H7 (cell line): ENCODE measurements around the gene ARHGAP5. TPM values are rescaled to one million over a fixed set of nuclear protein-coding genes. Genes with fewer than 3 reads are reported as not detected.

Experiments used
- DNase-seq: peaks from one replicate; pipeline ENCODE4 v3.0.0; 2012
- H3K27me3 ChIP-seq: 2 replicates; pipeline ENCODE4 v1.6.0; 2011; ENCODE audit warnings: mild to moderate bottlenecking, low read length; ENCODE audit not compliant: control insufficient read depth, insufficient read depth
- H3K36me3 ChIP-seq: replicated peaks from 2 replicates; pipeline ENCODE4 v1.5.1; 2011; ENCODE audit warnings: low read length; ENCODE audit not compliant: control insufficient read depth, insufficient read depth
- H3K4me3 ChIP-seq: 2 replicates; pipeline ENCODE4 v1.5.1; 2011; ENCODE audit warnings: low read depth, mild to moderate bottlenecking, control low read depth, low read length, moderate library complexity; ENCODE audit not compliant: insufficient read depth
- total RNA-seq: library from RNA; depleted of rRNA; stranded (reverse); fragments of >200 nt; shearing (Covaris generic); gene quantifications from 2 replicates; pipeline ENCODE4 v1.2.3, GENCODE V29; 2014

ARHGAP5 gene
- total RNA-seq, 1 experiment from 2014 or later: 33.3 TPM

- H3K36me3 ChIP-seq: no peaks in the 10 kb centered on the region
- no peaks in the 10 kb centered on the region for H3K27me3 ChIP-seq
- DNase-seq: no peak
- no peak overlapping the region for H3K4me3 ChIP-seq
Measured at GRCh38 chr14:32064931-32065330, 12.2 kb upstream of the ARHGAP5 start.

GRCh38 chr14:32068708-32069107 is 8.4 kb upstream of the ARHGAP5 start:
- DNase-seq: no peak
- no peaks in the 10 kb centered on the region for H3K27me3 ChIP-seq
- H3K36me3 ChIP-seq: no peaks in the 10 kb centered on the region
- H3K4me3 ChIP-seq: no peak overlapping the region

GRCh38 chr14:32070282-32070681 is 6.8 kb upstream of the ARHGAP5 start:
- H3K4me3 ChIP-seq: no peak overlapping the region
- H3K27me3 ChIP-seq: no peaks in the 10 kb centered on the region; the same call in 1 of the 2 replicates
- no peaks in the 10 kb centered on the region for H3K36me3 ChIP-seq
- no peak for DNase-seq

GRCh38 chr14:32072676-32073075 is 4.4 kb upstream of the ARHGAP5 start:
- H3K36me3 ChIP-seq: no peaks in the 10 kb centered on the region
- no peaks in the 10 kb centered on the region; the same call in 1 of the 2 replicates for H3K27me3 ChIP-seq
- no peak for DNase-seq
- no peak overlapping the region for H3K4me3 ChIP-seq

GRCh38 chr14:32073537-32074189 is 3.4 kb upstream of the ARHGAP5 start:
- H3K4me3 ChIP-seq: no peak overlapping the region
- H3K27me3 ChIP-seq: no peaks in the 10 kb centered on the region; the same call in 1 of the 2 replicates
- DNase-seq: peak; percentile 55
- no peaks in the 10 kb centered on the region for H3K36me3 ChIP-seq

GRCh38 chr14:32074887-32075572 is 2.1 kb upstream of the ARHGAP5 start:
- H3K27me3 ChIP-seq: no peaks in the 10 kb centered on the region; the same call in 1 of the 2 replicates
- no peaks in the 10 kb centered on the region for H3K36me3 ChIP-seq
- no peak for DNase-seq
- no peak overlapping the region for H3K4me3 ChIP-seq

- DNase-seq: peak; percentile 14
- Histone ChIP-seq H3K36me3 (no peaks in the 10 kb centered on the region), H3K27me3 (no peaks in the 10 kb centered on the region; the same call in 1 of the 2 replicates), H3K4me3 (peak overlapping the region; percentile 79)
Measured at GRCh38 chr14:32075672-32076277, 1.3 kb upstream of the ARHGAP5 start.

- H3K27me3 ChIP-seq: no peaks in the 10 kb centered on the region; the same call in 1 of the 2 replicates
- H3K36me3 ChIP-seq: no peaks in the 10 kb centered on the region
- H3K4me3 ChIP-seq: peak overlapping the region; percentile 79
- DNase-seq: peak; percentile 94
Measured at GRCh38 chr14:32076278-32077080, 625 bp upstream of the ARHGAP5 start.

GRCh38 chr14:32078023-32078857 is 1.1 kb downstream of the ARHGAP5 start:
- no peaks in the 10 kb centered on the region; the same call in 1 of the 2 replicates for H3K27me3 ChIP-seq
- DNase-seq: peak; percentile 27
- no peaks in the 10 kb centered on the region for H3K36me3 ChIP-seq
- peak overlapping the region; percentile 76 for H3K4me3 ChIP-seq

- DNase-seq: no peak
- Histone ChIP-seq H3K4me3 (peak overlapping the region; percentile 76; the same call in 1 of the 2 replicates), H3K36me3 (no peaks in the 10 kb centered on the region), H3K27me3 (no peaks in the 10 kb centered on the region; the same call in 1 of the 2 replicates)
Measured at GRCh38 chr14:32078858-32079216, 1.7 kb downstream of the ARHGAP5 start.

GRCh38 chr14:32079264-32079663 is 2.2 kb downstream of the ARHGAP5 start:
- DNase-seq: no peak

GRCh38 chr14:32080001-32080510 is 3.0 kb downstream of the ARHGAP5 start:
- Histone ChIP-seq H3K27me3 (no peaks in the 10 kb centered on the region), H3K36me3 (no peaks in the 10 kb centered on the region), H3K4me3 (no peak overlapping the region)
- DNase-seq: no peak

More at GRCh38 chr14:32079264-32079663, 2.2 kb downstream of the ARHGAP5 start:
- H3K4me3 ChIP-seq: no peak overlapping the region; the same call in 1 of the 2 replicates
- H3K27me3 ChIP-seq: no peaks in the 10 kb centered on the region; the same call in 1 of the 2 replicates
- H3K36me3 ChIP-seq: no peaks in the 10 kb centered on the region

- DNase-seq: peak; percentile 22
- Histone ChIP-seq H3K27me3 (no peaks in the 10 kb centered on the region), H3K36me3 (no peaks in the 10 kb centered on the region), H3K4me3 (no peak overlapping the region)
Measured at GRCh38 chr14:32081901-32082300, 4.8 kb downstream of the ARHGAP5 start.
